DMS153 treated with DMSO at 0.1 percent for 48 hours (cell line): ENCODE results near the gene PHLDA1.
"Not testable (repeated sequence)": the region's sequence is repeated elsewhere in the genome, so short reads cannot be mapped to it uniquely, and the experiment has no call there.

Source experiments
- DNase-seq: peaks from one replicate; lab custom pipeline; 2025; ENCODE audit not compliant: unreplicated experiment; lab: John Stamatoyannopoulos, UW

PHLDA1 gene

DNA sequence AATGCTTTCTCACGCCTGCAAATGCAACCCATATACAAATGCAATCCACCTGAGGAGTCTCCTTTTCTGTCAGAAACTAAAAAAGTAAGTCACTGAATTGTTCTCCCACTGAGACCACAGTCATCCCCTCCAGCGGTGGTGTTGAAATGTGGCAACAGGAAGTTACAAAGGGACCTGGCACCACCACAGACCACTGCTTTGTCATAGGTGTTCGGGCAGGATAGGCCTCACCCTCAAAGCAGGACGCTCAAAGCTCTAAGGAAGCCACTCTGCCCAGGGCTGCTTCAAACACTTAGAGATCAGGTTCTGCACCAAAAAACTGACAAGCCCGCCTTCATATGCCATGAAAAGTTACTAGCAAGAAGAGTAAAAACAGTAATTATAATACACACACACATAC, 11.3 kb downstream of the PHLDA1 start:
- DNase-seq = no peak

DNA sequence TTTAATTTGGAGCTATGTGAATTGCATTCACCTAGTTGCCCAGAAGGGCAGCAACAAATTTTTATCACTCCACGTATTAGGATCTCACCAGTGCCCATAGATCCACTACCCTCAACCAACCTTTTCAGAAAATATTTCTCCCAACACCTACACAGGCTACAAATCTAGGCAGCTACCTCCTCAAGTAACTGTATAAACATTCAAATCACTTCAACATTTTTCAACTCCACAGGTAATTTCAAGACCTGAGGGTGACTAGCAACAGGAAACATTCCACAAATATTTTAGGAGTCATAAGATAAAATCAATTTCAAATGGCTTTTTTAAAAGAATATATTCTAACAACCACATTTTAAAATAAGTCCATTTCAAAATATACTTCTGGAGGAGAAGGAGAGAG, 12.9 kb downstream of the PHLDA1 start:
- DNase-seq = no peak

DNA sequence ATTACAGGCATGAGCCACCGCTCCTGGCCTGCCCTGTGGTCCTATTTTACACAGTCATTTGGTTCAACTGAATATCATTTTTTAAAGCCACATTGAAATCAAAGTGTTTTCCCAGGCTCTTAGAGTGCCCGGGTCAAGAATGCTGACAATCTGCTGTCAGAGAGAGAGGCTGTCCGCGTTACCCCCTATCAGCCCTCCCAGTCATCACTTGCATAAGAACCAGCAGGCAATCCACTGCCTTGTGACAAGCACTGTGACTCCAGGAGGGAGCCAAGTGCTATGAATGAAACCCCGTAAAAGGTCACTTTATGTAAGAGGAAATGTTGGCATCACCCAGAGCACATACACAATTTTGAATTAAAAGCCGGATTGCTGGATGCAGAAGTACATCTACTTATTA, 13.5 kb downstream of the PHLDA1 start:
- DNase-seq = no peak

DNA sequence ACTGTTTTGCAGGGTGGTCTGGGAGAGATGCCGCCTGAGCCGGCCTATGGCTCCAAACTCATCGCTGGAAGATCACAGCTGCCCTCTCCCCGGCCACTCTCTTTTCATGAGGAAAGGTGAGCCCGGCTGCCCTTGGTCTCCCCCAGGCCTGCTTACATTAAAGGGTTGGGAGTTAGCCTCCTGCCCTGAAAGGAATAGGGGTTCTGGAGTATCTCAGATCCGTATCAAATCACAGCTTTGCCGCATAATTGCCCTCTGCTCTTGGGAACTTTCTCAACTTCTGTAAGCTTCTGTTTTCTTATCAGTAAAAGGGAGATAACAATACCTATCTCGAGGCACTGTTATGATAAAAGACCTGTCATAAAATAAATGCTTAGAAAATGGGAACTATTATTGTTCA, 17.6 kb downstream of the PHLDA1 start:
- DNase-seq = no peak

DNA sequence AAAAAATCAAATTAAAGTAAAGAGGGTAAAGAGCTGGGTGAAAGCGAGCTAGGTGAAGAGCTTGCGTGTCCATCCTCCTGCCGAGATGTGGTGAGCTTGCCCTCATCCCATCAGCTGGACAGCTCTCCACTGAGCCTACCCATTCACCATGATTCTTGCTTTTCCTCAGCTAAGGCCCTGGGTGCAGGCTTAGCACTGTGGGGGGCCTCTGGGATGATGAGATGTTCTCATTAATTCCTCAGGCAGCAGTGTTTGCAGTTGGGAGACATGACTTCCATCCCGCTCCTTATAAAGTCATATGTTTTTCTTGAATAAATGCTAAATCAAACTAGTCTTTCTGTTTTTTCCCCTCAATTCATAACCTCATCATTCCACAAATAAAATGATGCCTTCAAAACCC, 18.0 kb downstream of the PHLDA1 start:
- DNase-seq = no peak

DNA sequence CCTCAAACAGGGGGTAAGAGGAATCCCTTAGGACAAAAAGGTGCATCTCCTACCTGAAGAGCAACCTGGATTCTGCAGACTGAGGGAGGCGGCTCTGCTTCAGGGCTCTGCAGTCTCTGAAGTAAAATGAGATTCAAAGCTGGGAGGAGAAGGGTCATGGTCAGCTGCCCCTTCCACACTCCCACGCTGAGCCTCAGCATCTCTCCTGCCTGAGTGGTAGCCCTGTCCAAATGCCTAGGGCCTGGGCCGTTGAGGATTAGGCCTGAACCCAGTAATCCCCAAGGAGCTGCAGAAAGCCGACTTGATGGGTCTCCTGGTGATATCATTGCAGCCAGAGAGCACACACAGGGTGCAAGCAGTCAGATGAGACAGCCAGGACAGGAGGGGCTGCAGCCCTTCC, 18.9 kb downstream of the PHLDA1 start:
- no peak for DNase-seq

DNA sequence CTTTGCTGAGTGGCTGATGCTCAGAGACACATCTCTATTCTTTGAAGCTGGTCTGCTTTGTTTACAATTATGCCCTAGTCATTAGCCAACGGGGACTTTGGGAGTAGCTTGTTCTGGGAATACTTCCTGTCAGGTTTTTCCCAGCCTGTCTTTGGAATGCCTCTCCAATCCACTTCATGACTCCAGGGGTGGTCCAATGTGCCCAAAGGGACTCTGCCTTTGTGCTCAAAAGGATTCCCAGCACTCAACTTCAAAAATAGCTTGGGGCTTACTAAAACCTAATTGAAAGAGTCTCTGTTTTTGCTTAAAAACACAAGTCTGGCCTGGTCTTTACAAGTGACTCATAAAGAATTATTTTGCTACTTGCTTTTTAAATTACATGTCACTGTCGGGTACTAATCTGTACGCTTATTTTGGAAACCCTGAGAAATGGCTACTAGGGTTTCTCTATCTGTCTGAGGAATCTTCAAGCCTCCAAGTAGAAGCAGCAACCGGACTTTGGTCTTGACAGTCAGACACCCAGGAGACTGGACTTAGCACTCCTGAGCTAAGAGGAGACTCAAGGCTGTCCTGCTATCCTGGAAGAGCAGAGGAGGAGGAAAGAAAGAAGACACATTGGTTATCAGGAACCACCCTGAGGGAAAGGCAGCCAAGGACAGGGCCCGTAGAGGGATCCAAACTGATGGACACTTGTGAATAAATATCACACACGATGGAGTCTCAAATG, 20.7 kb downstream of the PHLDA1 start:
- DNase-seq = no peak

DNA sequence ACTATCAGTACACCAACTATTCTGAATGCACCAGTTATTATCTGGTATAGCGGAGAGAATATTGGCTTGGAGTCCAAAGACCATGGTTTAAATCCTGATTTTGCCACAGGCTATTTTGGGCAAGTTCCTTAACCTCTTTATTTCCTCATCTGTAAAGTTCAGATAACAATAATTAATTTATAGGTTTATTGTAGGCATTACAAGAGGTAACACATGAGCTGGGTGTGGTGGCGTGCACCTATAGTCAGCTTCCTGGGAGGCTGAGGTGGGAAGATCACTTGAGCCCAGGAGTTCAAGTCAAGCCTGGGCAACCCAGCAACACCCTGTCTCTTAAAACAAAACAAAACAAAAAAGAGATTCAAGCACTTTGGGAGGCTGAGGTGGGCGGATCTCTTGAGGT, 23.1 kb downstream of the PHLDA1 start:
- DNase-seq = no peak

DNA sequence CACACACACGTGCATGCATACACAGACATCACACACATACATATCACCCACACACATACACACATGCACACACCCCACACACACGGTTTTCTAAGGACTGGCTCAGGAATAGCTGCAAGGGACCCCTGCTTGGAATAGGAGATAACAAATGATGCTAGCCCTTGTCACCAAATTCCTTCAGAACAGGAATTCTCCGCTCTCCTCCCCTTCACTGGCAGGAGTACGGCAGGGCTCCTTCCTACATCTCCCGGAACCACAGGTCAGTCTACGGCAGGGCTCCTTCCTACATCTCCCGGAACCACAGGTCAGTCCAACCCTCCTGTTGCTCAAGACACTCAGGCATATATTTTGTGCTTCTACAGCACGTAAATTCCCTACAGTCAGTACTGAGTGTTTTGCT, 23.9 kb downstream of the PHLDA1 start:
- DNase-seq = no peak

DNA sequence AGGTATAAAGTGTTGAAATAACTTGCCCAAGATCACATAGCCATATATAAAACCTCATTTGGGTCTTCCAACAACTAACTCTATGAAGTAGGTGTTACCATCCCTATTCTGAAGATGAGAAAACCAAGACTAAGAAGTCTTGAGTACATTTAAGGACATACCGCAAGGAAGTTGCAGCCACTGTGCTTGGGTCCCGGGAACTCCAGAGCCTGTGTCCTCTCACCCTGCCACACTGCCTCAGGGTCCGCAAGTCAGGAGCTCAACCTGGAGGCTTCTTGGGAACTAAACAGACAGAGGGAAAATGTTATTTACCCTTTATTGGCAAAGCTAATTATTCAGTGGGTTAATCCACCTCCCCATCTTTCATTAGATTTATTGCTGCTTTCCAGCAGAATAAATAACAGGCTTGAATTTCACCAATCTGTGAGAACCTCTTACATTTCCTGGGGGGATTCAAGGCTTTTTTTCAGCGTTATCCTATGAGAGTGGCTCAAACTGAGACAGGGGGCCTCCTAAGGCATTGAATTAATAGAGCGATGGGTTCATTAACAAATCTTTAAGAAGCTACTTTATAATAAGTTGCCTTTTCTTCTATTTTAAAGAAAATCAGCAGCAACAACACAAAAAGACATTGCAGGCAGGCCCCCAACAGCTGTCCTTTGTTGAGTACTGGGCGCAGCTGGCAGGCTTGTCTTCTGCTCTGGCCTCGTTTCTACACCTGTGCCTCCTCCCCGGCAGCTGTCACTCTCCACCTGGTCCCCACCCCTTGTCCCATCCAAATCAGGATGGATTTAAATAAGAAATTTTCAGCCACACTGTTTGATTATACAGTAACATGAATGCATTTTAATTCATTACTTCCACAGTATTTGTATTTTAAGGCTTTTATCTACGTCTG, 25.3 kb downstream of the PHLDA1 start:
- no peak for DNase-seq

DNA sequence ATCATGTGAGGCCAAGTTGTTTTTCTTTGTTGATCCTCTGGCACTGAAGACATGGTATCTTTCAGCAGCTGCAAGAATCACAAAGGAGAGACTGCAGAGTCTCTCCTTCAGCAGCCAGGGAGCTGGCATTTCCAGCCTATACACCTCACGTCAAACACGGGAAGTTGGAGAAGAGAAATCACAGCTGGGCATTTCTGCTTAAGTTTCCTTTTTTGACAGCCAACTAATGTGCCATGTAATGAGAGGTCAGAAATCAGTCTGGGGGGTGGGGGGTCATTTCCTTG, 28.3 kb downstream of the PHLDA1 start:
- DNase-seq = no peak

DNA sequence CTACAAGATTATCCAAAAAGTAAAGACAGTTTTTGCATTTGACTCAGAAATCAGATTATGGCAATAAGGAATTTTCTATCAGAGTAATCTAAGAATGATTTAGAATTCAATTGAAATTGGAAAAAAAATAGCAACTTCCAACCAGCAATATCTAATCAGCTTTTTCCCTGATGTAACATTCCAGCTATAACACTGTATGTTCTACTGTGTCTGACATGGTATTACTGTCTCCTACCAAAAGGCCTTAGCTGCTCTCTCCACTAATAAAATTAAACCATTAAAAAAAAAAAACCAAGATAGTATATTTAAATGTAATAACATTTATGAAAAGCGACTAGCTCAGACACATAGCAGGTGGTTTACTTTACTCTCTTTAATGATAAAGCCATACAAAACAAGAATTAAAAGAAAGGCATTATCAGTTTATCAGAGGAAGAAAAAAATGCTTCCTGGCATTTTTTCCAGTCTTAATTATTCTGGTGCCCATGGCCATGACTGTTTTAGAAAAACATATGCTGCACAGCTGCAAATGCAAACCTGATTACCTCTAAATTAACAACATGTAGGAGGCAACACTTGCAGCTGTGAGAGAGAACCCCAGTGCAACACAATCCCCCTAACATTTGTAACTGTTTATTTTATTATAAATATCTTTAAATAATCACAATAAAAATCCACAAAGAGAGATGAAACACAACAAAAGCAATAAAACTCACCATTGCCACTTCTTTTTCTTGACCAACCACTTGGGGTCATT, 28.8 kb downstream of the PHLDA1 start:
- DNase-seq = no peak

DNA sequence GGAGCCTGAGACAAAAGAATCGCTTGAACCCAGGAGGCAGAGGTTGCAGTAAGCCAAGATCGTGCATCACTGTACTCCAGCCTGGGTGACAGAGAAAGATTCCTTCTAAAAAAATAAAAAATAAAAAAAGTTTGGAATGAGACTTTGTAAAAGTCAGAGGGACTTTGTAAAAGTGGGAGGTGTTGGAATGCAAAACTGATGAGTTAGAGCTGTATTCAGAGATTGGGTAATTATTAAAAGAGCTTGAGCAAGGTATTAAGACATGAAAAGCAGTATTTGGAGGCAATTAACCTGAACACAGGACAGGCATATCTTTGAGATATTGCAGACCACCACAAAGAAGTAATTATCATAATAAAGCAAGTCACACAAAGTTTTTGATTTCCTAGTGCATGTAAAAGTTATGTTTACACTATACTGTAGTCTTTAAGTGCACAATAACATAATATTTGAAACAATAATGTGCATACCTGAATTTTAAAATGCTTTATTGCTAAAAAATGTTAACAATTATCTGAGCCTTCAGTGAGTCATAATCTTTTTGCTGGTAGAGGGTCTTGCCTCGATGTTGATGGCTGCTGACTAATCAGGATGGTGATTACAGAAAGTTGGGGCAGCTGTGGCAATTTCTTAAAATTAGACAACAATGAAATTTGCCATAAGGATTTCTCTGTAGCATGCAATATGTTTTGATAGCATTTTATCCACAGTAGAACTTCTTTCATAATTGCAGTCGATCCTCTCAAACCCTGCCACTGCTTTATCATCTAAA, 33.1 kb downstream of the PHLDA1 start:
- DNase-seq = no peak

DNA sequence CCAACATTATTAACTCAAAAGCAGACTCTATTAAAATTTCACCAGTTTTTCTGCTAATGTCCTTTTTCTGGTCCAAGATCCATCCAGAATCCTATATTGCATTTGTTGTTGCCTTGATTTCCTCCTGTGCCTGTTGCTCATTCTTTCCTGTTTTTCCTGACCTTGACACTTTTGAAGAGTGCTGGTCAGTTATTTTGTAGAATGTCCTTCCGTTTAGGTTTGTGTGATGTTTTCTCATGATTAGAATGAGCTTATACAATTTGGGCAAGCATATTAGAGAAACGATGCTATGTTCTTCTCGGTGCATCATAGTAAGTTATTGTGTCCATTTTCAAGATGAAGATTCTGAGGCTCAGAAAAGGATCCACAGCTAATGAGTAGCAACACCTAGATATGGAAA, 33.9 kb downstream of the PHLDA1 start:
- DNase-seq = no peak

DNA sequence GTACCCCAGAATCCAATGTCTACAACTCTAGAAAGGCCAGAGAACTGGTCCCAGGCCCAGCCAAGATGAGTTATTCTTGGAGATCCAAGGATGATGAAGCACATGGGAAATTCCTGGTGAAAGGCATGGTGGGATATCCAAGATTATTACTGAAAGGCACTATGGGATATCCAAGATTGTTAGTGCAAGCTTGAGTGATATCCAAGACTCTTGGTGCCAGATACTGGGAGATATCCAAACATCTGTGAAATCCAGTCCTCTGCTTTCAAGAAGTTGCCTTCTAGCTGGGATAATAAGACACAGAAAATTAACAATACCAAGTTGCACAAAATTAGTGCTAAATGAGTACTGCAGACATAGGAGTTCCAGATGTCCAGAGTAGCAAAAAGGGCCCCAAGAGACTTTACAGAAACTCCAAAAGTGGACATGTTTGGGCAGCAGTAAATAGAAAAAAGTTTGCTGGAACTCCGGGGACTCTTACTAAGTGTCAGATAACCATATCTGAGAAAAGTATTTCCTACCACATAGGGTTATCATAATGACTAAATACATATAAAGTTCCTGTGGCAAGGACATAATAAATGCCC, 34.6 kb downstream of the PHLDA1 start:
- DNase-seq = no peak

DNA sequence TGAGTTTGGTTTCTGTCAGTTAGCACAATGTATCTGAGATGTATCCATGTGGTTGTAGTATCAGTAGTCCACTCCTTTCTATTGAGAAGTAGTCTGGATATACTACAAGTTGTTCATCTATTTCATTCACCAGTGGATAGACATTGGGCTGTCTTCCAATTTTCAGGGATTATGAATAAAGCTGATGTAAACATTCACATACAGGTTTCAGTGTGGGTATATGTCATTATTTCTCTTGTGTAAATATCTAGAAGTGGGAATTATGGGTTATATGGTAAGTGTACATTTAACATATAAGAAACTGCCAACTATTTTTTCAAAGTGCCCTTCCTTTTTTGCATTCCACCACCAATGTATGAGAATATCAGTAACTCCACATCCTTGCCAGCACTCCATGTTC, 35.9 kb downstream of the PHLDA1 start:
- DNase-seq = no peak

DNA sequence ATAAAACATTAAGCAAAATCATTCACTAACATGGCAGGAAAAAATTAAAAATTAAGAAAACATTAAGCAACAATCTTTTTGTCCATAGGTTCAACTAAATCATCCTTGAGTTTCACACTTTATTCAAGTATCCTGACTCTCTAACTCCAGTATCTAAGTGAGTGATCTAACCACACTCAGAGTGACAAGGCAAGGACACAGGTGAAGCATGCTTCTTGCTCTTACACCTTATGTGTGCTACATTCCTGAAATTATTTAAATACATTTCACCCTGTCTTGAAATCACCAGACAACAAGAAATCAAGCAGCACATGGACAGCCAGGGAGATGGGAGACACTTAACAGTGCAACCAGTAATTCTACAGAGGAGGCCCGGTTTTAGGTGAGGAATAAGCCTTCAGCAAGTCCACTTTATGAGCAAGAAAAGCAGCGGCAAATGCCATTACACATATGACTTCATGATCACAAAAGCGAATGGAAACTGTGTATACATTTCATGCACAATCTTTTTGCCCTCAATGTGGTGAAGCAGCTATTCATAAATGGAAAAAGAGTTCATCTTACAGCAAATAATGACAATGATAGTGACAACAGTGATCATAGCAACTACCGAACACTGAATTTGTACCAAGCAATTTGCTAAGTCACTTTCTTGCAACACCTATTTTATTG, 37.4 kb downstream of the PHLDA1 start:
- DNase-seq = no peak

DNA sequence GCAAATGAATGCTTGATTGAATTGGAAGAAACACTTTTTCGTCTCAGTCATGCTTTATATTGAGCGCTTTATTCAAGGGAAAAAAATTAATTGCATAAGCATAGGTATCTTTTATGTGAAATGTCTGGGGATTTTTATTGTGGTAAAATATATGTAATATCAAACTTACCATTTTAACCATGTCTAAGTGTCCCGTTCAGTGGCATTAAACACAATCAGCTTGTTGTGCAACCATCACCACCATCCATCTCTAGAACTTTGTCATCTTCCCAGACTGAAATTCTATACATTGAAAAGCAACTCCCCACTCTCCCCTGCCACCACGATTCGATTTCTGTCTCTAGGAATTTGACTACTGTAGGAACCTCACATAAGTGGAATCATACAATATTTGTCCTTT, 39.8 kb downstream of the PHLDA1 start:
- no peak for DNase-seq

DNA sequence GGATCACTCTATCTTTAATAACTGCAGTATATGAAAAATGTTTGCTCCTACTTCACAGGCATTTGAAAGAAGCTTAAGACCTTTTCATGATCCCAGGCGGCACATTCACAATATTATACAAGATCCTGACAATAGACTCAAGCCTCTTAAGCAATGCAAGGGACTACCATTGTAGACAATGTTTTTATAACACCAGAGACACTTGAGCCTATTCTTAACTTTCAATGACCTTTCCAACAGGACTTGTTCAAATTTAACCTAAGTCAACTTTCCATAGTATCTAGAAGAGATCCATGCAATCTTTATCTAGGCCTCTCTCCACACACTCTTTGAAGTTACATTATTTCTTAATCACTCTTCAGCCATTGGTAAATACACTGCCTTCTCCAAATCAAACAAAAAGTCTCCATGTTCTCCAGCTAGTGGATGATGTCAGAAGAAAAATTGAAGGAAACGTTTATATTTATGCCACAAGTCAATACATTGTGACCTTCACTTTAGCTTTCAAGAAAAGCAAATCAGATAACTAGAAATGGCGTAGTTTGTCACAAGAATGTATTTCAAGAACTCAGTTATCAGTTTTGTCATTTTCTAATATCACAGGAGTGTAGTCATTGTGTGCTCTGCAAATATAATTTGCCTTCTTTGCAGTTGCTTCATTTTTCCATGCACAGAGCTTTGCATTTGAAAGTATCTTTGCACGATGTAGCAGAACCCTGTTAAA, 41.2 kb downstream of the PHLDA1 start:
- no peak for DNase-seq

DNA sequence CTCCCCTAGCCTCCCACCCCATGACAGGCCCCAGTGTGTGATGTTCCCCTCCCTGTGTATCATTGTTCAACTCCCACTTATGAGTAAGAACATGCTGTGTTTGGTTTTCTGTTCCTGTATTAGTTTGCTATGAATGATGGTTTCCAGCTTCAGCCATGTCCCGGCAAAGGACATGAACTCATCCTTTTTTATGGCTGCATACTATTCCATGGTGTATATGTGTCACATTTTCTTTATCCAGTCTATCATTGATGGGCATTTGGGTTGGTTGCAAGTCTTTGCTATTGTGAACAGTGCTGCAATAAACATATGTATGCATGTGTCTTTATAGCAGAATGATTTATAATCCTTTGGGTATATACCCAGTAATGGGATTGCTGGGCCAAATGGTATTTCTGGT, 43.9 kb downstream of the PHLDA1 start:
- not testable (repeated sequence) for DNase-seq
